Measurements from ENCODE around the gene RASGRF2.

RASGRF2 gene

GRCh38 chr5:81182396-81183390 lies 222.5 kb downstream of the RASGRF2 start:
- TF ChIP-seq CTCF (IDR thresholded peaks at IDR 0.05) = no peak
- Histone ChIP-seq H3K79me2 (no peaks in the 10 kb centered on the region), H3K9ac (no peak overlapping the region), H3K4me3 (ENCODE audit: low read depth, low read length) (no peak overlapping the region), H3K36me3 (ENCODE audit: control insufficient read depth, insufficient read depth, low read length) (no peaks in the 10 kb centered on the region), H3K27me3 (ENCODE audit: control insufficient read depth, insufficient read depth, low read length) (no peaks in the 10 kb centered on the region), H3K9me3 (ENCODE audit: control insufficient read depth, low read length) (no peaks in the 10 kb centered on the region), H3K4me2 (ENCODE audit: low read length) (no peak overlapping the region), H3K4me1 (no peaks in the 10 kb centered on the region), H3K27ac (no peak overlapping the region), H2AFZ (no peak overlapping the region)

- H3K27ac ChIP-seq = no peak overlapping the region
- no peaks in the 10 kb centered on the region for H3K27me3 ChIP-seq (ENCODE audit: control insufficient read depth, insufficient read depth, low read length)
- H2AFZ ChIP-seq = no peak overlapping the region
- H3K9me3 ChIP-seq (ENCODE audit: control insufficient read depth, low read length) = no peaks in the 10 kb centered on the region
- H3K4me3 ChIP-seq (ENCODE audit: low read depth, low read length) = no peak overlapping the region
- H3K79me2 ChIP-seq = no peaks in the 10 kb centered on the region
- TF ChIP-seq CTCF (IDR thresholded peaks at IDR 0.05) = no peak
- no peaks in the 10 kb centered on the region for H3K36me3 ChIP-seq (ENCODE audit: control insufficient read depth, insufficient read depth, low read length)
- no peak overlapping the region for H3K9ac ChIP-seq
- no peaks in the 10 kb centered on the region for H3K4me1 ChIP-seq
- no peak overlapping the region for H3K4me2 ChIP-seq (ENCODE audit: low read length)
Observed at GRCh38 chr5:81183811-81184748, 223.9 kb downstream of the RASGRF2 start.

- Histone ChIP-seq H3K4me2 (ENCODE audit: low read length) (no peak overlapping the region), H3K79me2 (no peaks in the 10 kb centered on the region), H3K27me3 (ENCODE audit: control insufficient read depth, insufficient read depth, low read length) (no peaks in the 10 kb centered on the region), H3K36me3 (ENCODE audit: control insufficient read depth, insufficient read depth, low read length) (no peaks in the 10 kb centered on the region), H3K27ac (no peak overlapping the region), H3K9me3 (ENCODE audit: control insufficient read depth, low read length) (no peaks in the 10 kb centered on the region), H2AFZ (no peak overlapping the region), H3K9ac (no peak overlapping the region), H3K4me1 (no peaks in the 10 kb centered on the region), H3K4me3 (ENCODE audit: low read depth, low read length) (no peak overlapping the region)
- no peak for TF ChIP-seq CTCF (IDR thresholded peaks at IDR 0.05)
Observed at GRCh38 chr5:81184749-81185110, 224.6 kb downstream of the RASGRF2 start.

GRCh38 chr5:81187885-81188284 lies 227.7 kb downstream of the RASGRF2 start:
- H3K27ac ChIP-seq = no peak overlapping the region
- H3K9ac ChIP-seq = no peak overlapping the region
- no peak overlapping the region for H3K4me3 ChIP-seq (ENCODE audit: low read depth, low read length)
- H3K79me2 ChIP-seq = no peaks in the 10 kb centered on the region
- no peaks in the 10 kb centered on the region for H3K36me3 ChIP-seq (ENCODE audit: control insufficient read depth, insufficient read depth, low read length)
- no peaks in the 10 kb centered on the region for H3K4me1 ChIP-seq
- H3K4me2 ChIP-seq (ENCODE audit: low read length) = no peak overlapping the region
- TF ChIP-seq CTCF (IDR thresholded peaks at IDR 0.05) = no peak
- H3K27me3 ChIP-seq (ENCODE audit: control insufficient read depth, insufficient read depth, low read length) = no peaks in the 10 kb centered on the region
- peak overlapping the region; percentile 42 for H2AFZ ChIP-seq
- H3K9me3 ChIP-seq (ENCODE audit: control insufficient read depth, low read length) = no peaks in the 10 kb centered on the region

Measured in parathyroid adenoma (tissue), 2 donors.